Measurements from ENCODE around the gene SYNPO2.
"Not testable (repeated sequence)": the region's sequence is repeated elsewhere in the genome, so short reads cannot be mapped to it uniquely, and the experiment has no call there.

The SYNPO2 gene, protein sequence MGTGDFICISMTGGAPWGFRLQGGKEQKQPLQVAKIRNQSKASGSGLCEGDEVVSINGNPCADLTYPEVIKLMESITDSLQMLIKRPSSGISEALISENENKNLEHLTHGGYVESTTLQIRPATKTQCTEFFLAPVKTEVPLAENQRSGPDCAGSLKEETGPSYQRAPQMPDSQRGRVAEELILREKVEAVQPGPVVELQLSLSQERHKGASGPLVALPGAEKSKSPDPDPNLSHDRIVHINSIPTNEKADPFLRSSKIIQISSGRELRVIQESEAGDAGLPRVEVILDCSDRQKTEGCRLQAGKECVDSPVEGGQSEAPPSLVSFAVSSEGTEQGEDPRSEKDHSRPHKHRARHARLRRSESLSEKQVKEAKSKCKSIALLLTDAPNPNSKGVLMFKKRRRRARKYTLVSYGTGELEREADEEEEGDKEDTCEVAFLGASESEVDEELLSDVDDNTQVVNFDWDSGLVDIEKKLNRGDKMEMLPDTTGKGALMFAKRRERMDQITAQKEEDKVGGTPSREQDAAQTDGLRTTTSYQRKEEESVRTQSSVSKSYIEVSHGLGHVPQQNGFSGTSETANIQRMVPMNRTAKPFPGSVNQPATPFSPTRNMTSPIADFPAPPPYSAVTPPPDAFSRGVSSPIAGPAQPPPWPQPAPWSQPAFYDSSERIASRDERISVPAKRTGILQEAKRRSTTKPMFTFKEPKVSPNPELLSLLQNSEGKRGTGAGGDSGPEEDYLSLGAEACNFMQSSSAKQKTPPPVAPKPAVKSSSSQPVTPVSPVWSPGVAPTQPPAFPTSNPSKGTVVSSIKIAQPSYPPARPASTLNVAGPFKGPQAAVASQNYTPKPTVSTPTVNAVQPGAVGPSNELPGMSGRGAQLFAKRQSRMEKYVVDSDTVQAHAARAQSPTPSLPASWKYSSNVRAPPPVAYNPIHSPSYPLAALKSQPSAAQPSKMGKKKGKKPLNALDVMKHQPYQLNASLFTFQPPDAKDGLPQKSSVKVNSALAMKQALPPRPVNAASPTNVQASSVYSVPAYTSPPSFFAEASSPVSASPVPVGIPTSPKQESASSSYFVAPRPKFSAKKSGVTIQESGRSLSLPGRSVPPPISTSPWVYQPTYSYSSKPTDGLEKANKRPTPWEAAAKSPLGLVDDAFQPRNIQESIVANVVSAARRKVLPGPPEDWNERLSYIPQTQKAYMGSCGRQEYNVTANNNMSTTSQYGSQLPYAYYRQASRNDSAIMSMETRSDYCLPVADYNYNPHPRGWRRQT

DNA sequence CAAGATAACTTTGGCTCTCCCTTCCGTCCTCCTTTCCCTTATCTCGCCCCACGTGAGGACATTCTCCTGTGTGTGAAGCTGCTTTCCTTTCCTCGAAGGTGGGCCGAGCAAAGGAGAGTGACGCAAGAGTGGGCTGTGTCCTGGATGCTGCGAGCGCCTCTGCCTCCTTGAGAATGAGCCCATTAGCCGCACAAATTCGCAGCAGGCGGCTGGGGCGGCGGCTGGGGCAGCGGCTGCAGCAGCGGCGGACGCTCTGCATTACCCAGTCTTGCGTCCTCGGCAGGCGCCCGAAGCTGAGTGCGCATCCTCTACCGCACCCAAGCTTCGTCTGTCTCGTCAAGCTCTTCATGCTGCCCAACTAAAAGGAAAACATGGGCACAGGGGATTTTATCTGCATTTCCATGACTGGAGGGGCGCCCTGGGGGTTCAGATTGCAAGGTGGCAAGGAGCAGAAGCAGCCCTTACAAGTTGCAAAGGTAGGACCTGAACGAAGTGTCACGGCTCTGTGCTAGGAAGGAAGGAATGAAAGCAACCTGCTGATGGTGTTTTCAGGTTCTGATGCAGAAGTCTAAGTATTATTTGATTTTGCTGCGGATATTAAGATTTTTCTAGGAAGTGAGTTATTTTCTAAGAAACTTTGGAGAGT lies at the start of gene SYNPO2:
Gene SYNPO2, plus strand, starts transcription at position 189 of the 646 bp plus-strand sequence. Its CDS starts 183 bp downstream, at position 372.
- peak; percentile 28 for DNase-seq

DNA sequence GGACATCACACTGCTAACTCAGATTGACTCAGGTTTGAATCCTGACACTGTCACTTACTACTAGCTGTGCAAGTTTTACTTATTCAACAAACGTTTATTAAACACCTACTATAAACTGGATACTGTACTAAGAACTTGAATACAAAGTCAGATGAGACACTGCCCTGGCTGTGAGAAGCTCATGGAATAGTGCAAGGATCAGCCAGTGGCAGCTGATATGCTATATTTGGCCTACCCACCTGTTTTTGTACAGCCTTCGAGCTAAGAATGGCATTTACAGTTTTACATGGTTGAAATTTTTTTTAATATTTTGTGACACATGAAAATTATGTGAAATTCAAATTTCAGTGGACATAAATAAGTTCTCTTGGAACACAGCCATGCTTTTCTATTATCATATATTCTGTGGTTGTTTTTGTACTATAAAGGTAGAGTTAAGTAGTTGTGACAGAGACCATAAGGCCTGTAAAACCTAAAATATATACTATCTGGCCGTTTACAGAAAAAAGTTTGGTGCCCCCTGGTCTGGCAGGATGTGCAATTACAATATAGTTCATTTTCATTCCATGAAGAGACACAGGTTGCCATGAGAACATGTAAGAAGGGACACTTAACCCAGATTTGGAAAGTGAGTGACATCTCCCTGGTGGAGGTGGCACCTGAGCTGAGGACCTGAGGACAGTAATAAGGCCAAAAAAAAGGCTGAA lies 49.3 kb upstream of the SYNPO2 start:
- DNase-seq, result no peak

DNA sequence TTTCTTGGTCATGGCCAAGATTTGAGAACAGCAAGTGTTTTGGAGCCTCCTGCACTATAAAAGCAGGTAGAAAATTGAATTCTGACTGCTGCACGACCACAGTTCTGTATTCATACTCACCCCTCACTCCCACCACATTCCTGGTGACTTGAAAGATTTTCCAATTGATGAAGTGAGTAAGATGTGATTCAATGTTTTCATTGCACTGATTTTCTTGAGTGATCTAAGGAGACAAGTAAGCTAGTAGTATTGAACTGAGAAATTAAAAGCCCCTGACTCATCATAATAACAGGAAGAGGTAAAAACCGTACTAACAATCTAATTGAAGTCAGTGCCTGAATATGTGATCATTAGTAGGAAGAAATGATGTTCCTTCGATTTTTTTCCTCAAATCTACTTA lies 46.6 kb upstream of the SYNPO2 start:
- no peak for DNase-seq

DNA sequence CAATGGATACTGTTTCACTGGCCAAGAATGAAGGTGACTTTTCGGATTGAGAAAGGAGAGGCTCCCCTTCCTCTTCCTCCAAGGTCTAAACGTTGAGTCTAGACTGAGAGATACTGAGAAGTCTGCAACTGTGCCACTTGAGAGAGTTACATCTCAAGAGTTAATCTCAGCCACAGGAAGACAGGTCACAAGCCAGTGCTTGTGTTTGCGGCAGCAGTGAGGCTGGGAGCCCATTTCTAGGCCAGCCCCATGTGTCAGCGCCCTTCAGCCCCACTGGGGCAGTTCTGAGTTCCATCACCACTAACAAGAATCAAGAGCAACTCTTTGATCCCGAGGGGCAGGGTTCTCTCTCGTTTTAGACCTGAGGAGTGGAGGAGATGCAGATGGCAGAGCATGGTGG lies 45.4 kb upstream of the SYNPO2 start:
- DNase-seq, result no peak

DNA sequence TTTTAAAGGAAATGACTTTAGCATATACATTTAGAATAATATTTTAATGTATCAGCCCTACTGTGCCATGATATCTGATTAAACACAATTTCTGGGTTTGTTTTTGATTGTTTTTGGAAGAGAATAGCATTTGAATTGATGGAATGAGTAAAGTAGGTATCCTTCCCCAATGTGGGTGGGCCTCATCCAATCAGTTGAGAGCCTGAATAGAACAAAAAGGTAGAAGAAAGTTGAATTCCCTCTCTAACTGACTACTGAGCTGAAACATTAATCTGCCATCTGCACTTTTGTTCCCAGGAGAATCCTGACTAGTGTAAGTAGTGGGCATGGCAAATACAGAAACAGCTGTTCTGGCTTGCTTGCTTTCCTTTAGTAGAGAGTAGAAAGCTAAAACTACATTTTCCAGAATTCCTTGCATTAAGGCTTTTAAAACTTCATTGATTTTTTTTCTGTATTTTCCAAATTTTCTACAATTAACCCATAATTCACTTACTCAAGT lies 43.1 kb upstream of the SYNPO2 start:
- DNase-seq, result no peak

DNA sequence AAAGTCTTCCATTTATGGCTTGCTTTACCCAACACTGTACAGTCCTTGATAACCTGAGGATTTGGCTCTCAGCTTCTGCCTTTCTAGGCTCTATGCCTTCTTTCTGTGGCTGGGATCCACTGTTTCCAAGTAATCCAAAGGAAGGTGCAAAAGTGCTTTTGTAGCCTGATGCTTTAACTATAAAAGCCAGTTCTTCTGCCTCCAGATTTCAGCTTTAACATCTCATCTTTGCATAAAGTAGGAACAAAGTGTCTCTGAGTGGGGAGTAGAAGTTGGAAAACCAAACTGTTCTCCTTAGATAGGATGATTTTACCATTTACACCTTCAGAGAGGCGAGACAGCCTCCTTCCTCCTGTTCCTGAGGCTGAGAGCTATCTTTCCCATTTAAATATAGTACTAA lies 41.7 kb upstream of the SYNPO2 start:
- DNase-seq, result no peak

DNA sequence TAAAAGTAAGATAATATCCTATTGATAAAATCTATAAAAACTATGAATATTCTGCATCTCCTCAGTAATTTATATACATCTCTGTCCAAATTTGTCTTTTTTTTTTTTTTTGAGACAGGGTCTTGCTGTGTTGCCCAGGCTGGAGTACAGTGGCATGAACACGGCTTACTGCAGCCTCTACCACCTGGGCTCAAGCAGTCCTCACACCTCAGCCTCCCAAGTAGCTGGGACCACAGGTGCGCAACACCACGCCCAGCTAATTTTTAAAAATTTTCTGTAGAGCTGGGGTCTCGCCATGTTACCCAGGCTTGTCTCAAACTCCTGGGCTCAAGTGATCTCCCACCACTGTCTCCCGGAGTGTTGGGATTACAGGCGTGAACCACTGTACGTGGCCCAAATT lies 40.4 kb upstream of the SYNPO2 start:
- DNase-seq, result no peak

DNA sequence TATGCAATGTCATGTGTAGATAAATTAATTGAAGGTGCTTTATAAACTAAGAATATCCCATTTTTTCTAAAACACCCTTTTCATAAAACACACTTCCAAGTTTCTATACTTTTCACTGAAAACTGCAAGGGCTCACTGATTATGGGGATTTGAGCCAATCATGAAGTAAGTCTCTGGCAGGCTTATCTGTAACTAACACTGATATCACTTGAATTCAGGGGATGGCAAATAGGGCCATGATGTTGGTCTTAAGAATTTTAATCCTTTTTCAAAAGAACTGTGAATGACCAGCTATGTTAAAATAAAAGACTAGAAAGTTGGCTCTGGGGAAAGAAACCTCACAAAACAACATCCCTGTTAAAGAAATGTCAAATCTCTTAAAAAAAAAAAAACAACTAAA lies 39.8 kb upstream of the SYNPO2 start:
- DNase-seq, result no peak

DNA sequence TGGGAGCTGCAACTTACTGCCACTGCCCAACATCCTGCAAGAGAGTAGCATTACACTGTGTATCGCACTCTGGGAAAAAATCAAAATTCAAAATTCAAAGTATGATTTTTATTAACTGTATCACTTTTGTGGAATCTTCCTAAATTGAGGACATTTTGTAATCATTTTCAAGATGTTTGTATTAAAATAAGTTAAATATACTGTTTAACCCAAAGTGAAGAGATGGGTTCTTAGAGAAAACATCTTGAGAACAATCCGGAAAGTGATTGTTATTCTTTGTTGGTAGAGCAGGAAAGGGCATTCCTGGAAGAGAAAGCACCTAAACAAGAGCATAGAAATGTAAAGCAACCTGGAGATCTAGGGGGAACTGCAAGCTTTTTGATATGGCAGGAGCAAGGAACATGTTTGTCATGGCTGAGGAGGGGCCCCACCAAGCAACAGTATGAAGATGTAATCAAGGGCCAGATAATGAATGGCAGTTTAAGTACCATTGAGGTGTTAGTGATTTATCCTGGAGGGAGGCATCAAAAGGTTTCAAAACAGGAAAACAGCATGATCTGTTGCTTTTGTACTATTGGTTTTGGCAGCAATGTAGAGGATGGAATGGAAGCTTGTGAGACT lies 38.7 kb upstream of the SYNPO2 start:
- no peak for DNase-seq

DNA sequence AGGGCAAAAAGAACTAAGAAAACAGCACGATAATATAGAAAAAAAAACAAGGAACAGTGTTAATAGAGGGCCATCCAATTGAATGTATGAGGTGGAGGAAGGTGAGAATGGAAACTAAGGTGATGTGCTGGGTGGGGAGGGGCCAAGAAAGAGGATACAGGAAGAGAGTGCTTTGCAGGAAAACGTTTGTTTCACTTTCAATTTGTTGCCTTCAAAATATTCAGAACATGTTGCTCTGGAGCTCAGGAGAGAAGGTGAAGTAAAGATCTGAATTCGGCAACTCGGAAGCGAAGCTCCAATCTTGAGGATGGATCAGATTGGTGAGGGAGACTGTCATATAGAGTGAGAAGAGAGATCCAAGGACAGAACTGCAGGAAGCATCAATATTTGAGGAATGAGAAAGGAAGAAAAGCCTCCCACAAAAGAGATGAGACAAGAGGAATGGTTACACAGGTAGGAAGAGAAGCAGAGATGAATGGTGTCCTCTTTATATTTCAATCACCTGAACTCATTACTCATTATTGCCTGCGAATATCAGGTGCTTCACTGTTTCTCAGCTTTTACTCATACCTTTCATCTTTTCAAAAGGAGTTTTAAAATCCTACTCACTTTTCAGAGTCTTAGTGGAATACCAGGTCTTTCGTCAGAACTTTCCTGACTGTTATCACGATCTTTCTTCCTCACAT lies 38.0 kb upstream of the SYNPO2 start:
- DNase-seq, result peak; percentile 58

DNA sequence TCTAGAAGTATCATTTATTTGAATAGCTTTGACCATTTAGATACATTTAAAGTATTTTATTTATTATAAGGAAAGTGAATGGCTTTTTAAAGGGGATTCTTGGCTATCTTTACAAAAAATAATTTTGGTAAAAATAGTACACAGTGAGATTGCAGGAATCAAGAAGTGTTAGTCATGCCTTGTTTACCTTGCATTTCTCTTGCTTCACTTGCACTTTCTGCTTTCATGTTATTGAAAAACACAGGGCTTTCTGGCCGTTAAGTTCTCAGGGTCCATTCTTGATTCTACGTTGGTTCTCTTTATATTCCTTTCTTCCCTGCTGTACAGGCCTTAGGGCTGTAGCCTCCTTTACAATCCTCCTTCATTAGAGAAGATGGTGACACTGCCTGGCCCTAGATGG lies 30.9 kb upstream of the SYNPO2 start:
- DNase-seq, result no peak

DNA sequence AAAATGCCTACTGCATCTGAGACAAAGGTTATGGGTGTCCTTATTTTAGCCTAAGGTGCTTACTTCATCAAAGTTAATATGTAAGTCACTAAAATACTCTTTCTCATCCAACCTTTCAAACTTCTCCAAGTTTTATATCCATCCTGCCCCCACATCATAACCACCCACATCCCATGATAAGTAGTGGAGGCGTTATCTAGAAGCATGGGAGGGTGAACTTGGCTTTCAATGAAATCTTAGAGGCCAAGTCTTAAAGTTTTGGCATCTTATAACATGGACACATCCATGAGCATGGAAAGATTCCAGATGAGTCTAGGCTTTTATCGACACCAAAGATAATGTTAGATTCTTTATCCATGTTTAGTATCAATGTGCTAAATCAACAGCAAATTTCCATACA lies 29.9 kb upstream of the SYNPO2 start:
- no peak for DNase-seq

DNA sequence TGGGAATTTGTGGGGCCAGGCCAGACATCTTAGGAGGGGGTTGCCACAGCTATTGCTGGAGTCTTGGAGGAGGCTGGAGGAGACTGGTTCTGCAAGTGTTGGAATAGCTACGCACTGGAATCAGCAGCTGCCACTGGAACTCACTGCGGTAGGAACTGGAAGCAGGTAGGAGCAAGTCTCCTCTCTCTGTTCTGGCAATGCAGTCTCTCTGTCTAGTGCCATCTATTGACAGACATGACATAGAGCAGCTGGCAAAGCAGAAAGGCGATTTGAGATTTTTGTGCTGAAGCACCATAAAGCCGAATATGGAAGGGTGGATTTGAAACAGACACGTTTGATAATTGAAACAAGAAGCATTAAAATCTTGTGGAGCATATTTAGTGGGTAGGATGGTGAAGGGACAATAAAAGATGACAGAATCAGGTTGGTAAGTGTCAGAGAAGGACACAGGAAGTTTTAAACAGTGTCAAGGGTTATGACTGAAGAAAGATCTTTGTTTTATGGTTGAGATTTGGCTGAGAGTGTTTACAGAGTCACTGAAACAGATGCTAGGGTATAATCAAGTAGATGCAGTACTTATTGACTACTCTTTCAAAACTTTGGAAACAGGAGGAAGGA lies 23.5 kb upstream of the SYNPO2 start:
- peak; percentile 7 for DNase-seq

DNA sequence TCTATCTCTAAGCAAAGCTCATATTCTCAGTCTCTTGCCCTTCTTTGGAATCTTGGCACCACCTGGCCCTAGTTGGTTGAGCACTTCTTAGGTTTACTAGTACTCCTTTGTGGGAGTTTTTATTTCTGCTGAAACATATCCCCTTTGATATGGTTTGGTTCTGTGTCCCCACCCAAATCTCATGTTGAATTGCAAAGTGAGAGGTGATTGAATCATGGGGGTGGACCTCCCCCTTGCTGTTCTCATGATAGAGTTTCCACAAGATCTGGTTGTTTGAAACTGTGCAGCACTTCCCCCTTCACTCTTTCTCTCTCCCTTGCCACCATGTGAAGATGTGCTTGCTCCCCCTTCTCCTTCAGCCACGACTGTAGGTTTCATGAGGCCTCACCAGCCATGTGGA lies 22.2 kb upstream of the SYNPO2 start:
- no peak for DNase-seq

DNA sequence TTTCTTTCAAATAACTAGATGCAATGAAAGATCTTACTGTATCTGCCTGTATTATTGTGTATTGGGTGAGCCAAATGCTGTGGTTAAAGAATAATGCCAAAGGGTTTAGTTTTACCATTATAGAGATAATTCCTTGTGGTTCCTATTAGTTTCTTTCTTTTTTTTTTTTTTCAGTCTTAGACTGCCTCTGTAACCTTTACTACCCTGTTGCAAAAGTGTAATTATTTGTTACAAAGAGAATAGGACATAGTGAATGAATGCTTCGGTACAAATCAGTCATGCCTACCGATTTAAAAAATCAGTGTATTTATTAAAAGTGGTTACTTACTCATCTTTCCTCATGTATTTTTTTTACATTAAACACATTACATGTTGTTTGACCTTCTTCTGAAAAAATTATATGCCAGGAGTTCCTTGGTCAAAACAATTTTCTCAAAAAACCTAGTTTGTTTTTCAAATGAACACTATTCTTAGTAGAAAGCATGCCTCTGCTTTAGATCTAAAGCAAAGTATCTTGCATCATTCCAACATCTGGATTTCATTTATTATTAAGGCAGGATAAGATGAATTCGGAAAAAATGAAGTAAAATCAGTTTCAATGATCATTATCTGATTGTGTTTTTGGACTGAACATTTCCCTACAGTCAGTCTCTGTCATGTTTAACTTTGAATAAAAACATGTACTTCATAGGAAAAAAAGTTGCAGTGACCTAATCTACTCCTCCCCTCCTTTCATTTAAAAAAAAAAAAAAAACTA lies 21.2 kb upstream of the SYNPO2 start:
- no peak for DNase-seq

DNA sequence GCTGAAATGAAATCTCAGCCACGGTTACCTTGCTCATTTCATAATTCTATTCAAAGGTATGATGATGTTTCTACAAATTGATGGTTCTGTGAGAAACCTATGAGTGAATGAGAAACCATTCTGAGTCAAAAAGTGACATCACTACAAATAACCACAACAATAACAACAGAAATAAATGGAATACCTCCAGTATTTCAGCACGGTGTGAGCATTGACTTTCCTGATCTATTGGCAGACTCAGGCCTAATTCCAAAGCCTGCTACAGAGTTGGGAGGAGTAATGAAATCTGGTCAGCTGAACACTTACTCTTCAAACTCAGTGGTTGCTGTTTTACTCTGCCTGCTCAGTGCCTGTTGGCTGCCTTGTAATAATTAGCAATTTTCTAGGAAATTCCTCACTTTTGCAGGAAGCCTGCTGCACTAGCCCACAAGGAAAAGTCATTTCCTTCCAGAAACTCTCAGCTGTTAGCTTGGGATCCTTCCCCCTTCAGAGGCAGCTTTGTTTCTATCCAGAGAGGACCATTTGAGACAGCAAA lies 18.8 kb upstream of the SYNPO2 start:
- DNase-seq, result no peak

DNA sequence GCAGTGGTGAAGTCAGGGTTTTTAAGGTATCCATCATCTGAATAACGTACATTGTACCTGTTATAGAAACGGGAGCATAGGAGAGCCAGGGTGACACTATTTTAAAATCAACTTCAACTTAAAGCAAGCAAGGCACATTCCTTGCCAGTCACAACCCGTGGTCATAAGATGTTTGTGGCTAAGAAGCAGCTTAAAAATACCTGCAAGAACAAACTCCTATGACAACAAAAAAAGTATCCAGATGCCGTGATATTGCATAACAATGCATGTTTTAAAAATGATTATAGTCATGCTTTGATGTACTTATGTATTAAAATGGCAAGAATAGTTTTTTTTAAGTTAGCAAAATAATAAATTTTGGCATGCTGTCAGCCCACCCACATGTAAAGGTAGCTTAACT lies 16.5 kb upstream of the SYNPO2 start:
- DNase-seq, result no peak

DNA sequence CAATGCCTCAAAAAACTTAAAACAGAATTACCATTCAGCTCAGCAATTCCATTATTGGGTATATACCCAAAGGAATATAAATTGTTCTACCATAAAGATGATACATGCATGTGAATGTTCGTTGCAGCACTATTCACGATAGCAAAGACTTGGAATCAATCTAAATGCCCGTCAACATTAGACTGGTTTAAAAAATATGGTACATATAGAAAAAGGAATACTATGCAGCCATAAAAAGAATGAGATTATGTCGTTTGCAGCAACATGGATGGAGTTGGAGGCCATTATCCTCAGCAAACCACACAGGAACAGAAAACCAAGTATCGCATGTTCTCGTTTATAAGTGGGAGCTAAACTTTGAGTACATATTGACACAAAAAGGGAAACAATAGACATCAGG lies 10.9 kb upstream of the SYNPO2 start:
- DNase-seq, result no peak

DNA sequence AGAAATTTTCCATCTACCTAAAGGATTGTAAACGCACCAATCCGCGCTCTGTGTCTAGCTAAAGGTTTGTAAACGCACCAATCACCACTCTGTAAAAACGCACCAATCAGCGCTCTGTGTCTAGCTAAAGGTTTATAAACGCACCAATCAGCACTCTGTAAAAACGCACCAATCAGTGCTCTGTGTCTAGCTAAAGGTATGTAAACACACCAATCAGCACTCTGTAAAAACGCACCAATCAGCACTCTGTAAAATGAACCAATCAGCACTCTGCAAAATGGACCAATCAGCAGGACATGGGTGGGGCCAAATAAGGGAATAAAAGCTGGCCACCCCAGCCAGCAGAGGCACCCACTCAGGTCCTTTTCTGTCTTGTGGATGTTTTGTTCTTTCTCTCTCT lies 10.1 kb upstream of the SYNPO2 start:
- not testable (repeated sequence) for DNase-seq

Data from CD4-positive, alpha-beta T cell treated with Interleukin-17A for 4 hours (primary cell).